GM15510 (cell line): Measurements from ENCODE around the gene GFPT2.

Experiments used
- POLR2A ChIP-seq: IDR thresholded peaks from 3 replicates; pipeline ENCODE4 v1.6.1; 2011; ENCODE audit warnings: borderline replicate concordance; ENCODE audit not compliant: insufficient read length; ENCODE audit errors: extremely low read depth

Gene GFPT2

DNA sequence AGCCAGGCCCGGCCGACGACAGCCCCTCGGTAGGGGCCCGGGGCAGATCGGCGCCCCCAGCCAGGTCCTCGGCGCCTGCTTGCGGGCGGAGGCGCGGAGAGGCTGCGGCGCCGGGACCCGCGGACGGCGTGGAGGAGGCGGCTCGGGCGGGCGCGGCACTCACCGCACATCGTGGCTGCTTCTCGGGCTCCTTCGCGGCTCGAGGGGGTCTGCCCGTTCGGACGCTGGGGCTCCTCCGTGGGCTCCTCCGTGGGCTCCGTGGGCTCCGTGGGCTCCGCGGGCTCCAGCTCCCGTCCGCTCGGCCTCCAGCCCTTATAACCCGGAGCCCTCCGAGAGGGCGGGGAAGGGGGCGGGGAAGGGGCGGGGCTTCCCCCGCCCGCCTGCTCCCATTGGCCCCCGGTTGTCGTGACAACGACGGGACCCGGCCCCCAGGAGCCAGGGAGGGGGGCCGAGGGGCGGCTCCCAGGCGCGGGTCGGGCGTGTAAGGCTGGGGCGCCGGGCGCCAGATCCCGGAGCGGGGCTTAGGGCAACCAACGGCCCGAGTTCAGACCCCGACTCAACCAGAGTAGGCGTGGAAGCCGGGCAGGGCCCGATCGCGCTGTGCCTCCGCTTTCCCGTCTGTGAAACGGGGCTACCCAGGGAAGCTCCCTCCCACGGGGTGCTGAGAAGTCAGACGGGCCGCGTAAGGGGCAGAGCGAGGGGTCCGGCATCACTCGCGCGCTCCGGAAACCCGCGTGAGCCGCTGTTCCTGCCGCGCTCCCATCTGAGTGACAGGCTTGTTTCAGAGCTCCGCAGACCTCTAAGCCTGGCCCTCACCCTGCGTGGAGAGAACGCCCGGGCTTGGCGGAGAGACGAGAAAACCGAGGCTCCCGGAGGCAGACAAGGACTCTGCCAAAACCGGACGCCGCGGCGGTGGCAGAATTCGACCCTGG is at the start of gene GFPT2:
Gene GFPT2, minus strand, starts transcription at position 289 of the 932 bp plus-strand sequence. Its CDS starts 119 bp downstream, at position 170.
- TF ChIP-seq POLR2A, result no peak

DNA sequence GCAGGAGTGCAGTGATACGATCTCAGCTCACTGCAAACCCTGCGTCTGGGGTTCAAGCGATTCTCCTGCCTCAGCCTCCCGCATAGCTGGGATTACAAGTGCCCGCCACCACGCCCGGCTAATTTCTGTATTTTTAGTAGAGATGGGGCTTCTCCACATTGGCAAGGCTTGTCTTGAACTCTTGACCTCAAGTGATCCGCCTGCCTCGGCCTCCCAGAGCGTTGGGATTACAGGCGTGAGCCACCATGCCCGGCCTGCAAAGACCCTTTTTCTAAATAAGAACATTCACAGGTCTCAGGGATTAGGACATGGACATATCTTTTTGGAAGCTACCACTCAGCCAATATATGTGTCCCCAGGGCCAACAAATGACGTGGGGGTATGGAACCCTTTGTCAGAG is 49.6 kb upstream of the GFPT2 start:
- TF ChIP-seq POLR2A, result no peak

DNA sequence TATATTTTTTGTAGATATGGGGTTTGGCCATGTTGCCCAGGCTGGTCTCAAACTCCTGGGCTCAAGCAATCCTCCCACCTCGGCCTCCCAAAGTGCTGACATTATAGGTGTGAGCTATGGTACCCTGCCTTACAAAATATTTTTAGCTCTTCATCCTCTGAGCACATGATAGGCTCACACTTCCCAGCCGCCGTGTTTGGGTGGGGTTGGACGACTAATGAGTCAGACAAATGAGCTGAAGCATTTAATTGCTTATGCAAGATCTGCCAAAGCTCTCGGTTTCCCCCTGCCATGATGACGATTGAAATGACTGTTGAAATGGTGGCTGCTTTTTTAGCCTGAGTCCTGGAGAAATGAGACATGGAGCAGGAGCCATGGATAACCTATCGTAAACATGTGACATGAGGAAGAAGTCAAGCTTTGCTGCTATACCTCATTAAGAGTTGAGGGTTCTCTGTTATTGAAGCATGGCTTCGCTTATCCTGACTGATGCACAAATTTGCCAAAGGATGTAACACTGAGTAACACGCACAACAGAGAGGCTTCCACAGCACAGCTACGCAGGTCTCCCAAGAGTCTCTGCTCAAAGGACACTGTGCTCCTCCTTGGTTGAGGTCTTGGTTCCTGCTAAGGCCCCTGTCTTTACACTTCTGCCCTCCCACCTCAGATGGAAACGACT is 48.2 kb upstream of the GFPT2 start:
- no peak for TF ChIP-seq POLR2A

DNA sequence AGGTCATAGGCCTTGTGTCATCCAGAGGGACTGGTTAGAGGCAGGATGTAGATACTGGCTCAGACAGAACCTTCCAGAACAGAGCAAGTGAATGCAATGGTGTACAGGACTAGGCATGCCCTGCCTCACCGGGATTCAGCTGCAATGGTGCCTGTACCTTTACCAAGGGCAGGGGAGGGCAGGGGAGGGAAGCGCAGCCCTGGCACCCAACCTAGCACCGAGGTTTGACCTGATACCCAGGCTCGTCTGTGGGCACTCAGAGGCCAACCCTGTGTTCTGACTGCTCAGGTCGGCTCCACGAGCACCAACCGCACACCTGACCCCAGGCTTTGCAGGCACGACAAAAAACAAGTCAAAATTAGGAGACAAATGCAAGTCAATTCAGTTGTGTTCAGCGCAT is 47.3 kb upstream of the GFPT2 start:
- TF ChIP-seq POLR2A, result no peak

DNA sequence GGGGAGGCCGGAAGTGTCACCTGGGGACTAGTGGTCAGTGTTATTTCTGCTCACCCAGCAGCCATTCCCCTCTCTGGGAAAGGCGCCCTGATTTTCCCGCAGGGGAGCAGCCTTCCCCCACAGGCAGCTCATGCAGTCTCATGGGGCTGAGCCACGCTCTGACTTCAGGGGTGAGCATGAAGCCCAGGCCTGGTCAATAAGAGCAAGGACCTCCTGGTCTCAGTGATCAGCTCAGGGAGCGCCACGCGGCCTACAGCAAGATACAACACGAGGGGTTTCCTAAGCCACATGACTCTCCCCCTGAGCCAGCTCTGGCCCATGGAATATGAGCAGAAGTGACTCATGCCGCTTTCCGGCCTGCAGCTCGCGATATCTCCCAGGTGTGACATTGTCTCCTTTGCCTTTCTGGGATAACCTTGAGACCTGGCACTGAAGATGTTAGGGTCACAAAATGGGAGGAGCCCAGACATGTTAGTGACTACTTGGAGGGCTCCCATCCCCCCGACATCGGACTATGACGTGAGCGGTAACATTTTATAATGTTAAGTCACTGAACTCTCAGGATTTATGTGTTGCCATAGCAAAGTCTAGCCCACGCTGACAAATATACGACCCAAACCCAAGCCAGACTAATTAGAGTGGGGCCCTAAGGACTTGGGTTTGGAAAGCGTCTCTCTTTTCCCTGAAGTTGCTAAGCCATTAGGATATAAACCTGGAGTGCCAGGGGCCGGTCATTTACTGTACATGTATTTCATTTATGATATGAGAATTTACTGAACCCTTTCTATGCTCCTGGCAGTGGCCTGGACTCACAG is 46.5 kb upstream of the GFPT2 start:
- no peak for TF ChIP-seq POLR2A

DNA sequence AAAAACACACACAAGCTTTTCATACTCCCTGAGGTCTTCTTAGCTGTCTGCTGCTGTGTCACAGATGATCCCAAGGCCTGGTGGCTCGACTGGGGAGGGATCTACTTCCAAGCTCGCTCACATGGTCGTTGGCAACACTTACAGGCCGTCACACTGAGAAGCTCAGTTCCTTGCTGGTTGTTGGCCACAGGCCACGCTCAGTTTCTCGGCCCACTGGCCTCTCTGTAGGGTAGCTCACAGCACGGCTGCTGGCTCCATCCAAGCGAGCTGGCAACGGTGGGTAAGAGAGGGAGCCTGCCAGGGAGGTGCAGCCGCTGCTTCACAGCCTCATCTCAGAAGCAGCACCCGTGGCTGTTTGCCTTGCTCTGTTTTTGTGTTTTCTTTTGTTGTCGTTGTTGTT is 43.8 kb upstream of the GFPT2 start:
- TF ChIP-seq POLR2A, result no peak

DNA sequence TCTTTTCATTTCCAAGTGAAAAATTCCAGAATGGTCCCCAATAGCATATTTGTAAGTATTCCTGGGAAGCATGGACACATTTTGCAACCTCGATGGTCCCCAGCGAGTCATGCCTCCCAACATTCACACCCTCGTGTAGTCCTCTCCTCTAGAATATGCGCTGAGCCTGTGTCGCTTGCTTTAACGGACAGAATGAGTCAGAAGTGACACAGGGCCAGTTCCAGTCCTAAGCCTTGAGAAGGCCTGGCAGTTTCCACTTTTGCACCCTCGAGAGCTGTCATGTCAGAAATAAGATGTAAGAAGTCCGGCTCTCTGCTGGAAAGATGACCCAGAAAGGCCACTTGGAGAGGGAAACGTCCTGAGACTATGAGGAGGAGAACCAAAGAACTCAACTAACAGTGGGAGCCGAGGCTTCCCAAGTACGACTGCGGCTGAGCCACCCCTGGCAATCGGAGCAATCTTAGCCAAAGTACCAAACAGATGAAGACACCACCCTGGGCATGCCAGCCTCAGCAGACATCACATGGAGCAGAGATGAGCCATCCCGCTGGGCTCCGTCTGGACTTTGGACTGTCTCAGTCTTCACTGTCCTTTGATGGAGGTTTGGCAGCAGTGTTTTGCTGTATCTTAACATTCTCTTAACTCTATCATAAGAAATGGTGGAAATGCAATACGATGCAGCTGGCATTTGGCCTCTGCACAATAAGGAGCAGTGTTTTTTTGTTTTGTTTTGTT is 42.6 kb upstream of the GFPT2 start:
- no peak for TF ChIP-seq POLR2A

DNA sequence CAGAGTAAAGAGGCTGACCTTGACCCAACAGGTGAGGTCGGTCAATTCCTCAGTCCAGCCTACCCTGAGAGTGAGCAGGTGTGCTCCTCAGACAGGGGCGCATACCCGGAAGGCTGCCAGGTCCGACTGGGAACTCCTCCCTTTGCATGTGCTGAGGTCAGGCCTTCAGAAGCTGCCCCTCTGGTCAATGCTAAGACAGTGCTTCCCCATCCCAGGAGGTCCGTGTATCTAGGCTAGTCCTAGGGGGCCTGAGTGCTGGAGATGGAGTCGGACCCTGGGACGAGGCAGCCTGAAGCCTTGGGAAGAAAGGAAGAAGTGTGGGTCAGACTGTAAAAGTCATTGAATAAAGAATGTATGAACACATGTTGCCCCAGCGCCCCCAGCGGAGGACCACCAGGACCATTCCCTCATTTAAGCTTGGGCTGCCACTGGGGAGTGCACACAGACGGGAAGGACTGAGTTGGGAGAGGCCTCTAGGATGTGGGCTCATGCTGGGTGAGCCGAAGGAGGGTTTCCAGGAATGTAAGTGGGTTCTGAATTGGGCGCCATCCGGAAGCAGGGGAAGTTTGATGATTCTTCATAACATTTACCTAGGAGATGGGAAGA is 41.0 kb upstream of the GFPT2 start:
- TF ChIP-seq POLR2A, result no peak

DNA sequence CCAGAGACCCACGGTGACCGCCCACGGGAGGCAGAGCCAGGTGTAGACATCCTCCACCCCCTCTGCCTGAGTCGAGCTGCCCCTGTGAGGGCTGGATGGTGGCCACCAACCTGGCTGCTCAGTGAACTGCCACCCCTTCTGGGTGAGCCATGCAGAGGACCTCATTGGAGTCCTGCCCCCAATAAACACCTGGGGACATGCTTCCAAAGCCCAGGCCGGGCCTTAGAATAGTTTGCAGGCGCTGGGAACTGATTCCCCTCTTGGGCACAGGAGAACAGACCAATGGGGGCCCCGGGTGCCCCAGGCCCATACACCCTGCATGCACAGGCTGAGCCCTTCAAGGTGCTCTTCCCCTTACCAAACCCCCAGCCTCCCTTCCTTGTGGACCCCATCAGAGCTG is 38.1 kb upstream of the GFPT2 start:
- no peak for TF ChIP-seq POLR2A

DNA sequence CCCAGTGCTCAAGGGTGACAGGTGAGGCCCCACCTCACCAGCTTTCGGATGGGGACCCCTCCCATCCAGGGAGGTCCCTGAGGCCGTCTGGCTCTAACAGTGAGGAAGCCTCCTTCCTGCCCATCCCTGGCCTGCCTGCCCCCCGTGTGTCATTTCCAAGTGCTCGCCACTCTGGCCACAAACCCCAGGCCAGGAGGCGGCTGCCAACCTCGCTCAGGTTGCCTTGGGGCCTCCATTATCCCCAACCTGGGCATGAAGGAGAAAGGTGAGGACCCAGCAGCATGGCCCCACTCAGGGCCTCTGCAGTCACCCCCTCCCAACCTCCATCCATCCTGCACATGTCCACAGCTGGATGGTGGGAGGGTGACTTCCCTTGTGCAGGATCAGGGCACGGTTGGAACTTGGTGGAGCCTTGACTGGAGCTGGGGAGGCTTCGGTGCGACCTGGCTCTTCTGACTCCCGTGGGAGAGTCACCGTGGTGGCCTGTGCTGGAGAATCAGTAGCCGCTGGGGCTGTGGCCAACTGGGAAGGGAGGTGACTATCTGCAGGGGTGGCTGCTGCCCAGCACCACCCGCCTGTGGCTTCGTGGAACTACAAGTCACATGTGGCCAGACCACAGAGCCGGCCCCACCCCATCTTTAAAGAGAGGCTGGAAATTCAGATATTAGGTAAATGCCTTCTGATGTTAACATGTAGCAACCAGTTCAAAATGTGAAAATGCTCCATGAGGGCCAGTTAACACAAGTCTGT is 37.5 kb upstream of the GFPT2 start:
- TF ChIP-seq POLR2A, result no peak

DNA sequence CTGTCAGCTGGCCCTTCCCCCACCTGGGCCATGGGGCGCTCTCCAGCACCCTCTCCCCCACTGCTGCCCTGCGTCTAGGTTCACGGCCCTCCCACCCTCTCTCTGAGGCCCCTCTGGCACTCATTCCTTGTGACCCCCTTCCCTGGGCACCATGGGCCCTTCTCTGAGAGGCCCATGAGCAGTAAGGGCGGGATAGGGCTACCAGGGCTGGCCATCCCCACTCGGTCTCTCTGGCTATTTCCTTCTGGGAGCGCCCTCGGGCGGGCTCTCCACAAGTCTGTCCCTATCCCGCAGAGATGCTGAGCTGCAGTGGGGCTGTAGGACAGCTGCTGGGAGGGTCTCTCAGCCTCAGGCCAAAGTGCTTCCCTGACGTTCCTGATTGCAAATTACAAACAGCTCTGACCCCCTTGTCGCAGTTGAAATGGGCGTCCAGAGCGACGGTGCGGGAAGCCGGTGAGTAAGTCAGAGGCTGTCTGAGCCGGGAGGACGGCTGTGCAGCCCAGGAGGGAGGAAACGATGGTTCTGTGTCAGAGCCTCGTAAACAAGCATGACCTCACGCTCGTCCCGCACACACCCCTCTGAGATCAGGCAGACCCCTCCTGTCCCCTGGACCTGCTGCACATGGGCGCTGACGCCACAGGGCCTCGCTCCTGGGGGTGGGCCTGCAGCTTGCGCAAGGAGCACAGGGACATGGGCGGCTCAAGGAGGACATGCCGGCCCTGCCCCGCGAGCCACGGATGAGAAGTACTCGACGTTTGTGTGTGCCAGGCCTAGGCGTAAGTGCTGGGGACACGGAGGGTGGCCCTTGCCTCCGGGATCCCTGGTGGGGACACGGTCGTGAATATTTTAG is 36.3 kb upstream of the GFPT2 start:
- TF ChIP-seq POLR2A, result no peak

DNA sequence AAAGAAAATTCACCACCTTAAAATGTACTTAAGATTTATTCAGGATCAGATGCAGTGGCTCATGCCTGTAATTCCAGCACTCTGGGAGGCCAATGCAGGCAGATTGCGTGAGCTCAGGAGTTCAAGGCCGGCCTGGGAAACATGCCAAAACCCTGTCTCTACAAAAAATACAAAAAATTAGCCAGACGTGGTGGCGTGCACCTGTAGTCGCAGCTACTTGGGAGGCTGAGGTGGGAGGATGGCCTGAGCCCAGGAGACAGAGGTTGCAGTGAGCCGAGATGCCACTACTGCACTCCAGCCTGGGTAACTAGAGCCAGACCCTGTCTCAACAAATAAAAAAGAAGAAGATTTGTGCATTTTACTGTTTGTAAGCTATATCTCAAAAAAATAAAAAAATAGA is 34.7 kb upstream of the GFPT2 start:
- no peak for TF ChIP-seq POLR2A

DNA sequence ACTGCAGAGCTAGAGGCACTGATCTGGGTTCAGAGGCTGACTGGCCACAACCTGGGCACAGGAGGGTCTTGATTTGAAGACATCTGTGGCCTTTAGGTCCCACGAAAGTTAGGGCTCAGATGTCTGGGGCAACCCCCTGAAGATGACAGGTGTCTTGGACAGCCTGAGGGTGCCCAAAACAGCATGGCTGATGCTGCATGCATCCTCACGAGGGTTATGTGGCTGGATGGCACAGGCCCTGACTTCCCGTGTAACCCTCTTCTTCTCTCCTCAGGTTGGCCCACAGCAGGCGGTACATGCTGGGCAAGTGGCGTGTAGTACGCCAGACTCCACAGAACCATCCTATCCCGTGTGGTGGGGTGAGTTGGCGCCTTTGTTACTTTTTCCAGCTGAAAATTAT is 29.8 kb upstream of the GFPT2 start:
- no peak for TF ChIP-seq POLR2A

DNA sequence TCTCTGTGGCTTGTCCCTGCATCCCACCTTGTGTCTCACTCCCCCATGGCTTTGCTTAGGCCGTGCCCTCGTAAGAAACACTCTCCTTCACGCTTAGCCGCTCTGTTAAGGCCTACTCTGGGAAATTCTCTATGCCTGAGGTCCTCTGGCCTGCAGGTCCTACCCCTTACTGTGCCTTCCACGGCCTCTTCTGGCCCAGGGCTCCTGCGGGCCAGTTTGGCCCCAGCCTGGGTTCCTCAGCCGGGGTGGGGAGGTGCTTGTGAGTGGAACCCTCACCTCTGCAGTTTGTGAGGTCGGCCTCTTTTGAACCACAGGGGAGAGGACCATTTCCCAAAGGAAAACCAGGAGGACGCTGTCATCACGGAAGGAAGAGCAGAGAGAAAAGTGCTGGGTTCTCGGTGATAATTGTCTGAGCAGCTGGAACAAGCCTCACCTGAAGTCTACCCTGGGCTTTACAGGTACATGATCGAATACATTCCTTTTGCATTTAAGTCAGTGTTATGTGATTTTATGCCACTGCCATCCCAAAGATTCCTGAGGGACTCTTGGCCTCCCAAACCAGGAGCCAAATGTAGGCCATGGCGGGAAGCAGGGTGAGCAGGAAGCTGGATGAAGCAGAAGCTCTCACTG is 28.8 kb upstream of the GFPT2 start:
- no peak for TF ChIP-seq POLR2A
